ENCODE results near the gene GPBAR1. TPM values are rescaled to one million over a fixed set of nuclear protein-coding genes. Genes with fewer than 3 reads are reported as not detected.

GPBAR1 gene
- total and polyA plus RNA-seq, 11 donors, result 0.52 to 4.7 (median 1.2) TPM

DNA sequence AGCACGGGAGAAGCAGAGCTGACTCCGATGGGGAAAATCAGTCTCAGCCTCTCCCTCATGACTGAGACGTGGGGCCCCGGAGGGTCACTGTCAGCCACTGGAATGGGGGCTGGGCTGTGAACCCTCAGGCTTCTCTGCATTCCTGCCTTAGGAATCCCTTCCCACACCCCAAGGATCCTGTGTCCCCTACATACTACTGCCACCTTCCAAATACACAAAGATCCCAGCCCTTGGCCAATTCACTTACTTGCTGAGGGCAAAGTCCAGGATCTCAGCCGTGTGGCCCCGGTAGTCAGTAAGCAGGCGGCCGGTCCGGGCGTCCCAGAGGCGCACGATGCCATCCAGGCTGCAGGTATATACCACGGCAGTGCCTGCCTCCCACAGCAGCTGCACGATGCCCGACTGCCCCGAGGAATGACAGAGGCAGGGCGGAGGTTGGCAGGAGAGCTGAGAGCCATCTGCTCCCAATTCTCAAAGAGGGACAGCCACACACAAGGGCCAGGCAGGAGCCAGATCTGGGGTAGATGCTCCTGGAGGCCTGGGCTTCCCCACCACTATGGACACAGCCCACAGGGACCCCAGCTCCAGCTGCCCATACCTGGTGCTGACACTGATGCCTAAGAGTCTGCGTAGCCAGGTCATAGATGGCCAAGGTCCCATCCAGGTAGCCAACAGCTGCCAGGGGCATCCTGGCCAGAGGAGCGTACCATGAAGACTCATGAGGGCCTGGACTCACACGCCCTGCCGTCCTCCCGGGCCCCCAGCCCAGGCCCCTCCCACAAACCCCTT is 4.2 kb downstream of the GPBAR1 start:
- DNase-seq (peak in 1 of 5 donors; percentile 51), ATAC-seq (no peak)
- TF ChIP-seq POLR2A (IDR thresholded peaks at IDR 0.05), result no peak
- TF ChIP-seq, protein P1, sequence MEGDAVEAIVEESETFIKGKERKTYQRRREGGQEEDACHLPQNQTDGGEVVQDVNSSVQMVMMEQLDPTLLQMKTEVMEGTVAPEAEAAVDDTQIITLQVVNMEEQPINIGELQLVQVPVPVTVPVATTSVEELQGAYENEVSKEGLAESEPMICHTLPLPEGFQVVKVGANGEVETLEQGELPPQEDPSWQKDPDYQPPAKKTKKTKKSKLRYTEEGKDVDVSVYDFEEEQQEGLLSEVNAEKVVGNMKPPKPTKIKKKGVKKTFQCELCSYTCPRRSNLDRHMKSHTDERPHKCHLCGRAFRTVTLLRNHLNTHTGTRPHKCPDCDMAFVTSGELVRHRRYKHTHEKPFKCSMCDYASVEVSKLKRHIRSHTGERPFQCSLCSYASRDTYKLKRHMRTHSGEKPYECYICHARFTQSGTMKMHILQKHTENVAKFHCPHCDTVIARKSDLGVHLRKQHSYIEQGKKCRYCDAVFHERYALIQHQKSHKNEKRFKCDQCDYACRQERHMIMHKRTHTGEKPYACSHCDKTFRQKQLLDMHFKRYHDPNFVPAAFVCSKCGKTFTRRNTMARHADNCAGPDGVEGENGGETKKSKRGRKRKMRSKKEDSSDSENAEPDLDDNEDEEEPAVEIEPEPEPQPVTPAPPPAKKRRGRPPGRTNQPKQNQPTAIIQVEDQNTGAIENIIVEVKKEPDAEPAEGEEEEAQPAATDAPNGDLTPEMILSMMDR (IDR thresholded peaks at IDR 0.05), result no peak
- H3K9me3 ChIP-seq, result no peaks in the 10 kb centered on the region
- whole genome bisulfite sequencing, 4 donors, result 83 to 93% (median 90%) methylated on average over 13 to 22 of the region's 22 CpGs
- H3K27ac ChIP-seq, result peak overlapping the region in 1 of 12 donors; percentile 67
- no peak overlapping the region for H3K4me3 ChIP-seq
- H3K27me3 ChIP-seq, result no peaks in the 10 kb centered on the region
- H3K4me1 ChIP-seq, result peaks cover 7 to 70% (median 44%) of the 10 kb centered on the region in 12 donors
- H3K36me3 ChIP-seq, result peaks cover 0 to 58% (median 50%) of the 10 kb centered on the region in 9 donors
- intact Hi-C loops (cut with DNase I), result loop anchor here in 3 of 10 donors (5.0 to 10.0 kb wide), 3 partner anchors 38 to 78 kb away; partner anchors contain the start of gene ARPC2 (in 1 of the 3)

DNA sequence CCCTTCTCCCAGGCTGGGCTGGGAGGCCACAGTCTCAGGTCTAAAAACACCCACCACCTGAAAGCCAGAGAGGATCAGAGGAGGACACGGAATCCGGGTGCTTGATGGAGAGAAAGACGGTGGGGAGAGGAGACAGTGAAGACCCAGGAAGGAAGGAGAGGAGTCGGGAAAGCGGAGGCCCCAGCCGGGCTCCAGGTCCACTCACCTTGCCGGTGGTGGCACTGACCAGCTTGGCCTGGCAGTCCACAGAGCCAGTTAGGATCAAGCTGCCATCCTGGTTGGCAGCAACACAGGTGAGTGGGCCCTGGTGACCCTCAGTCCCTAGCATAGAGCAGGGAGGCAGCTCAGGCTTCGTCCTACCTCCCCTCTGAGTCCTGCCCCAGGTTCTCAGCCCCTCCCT is 4.8 kb downstream of the GPBAR1 start:
- ATAC-seq (no peak), DNase-seq (peak in 1 of 5 donors; percentile 10)
- Histone ChIP-seq H3K27me3 (no peaks in the 10 kb centered on the region), H3K27ac (no peak overlapping the region), H3K4me1 (peaks cover 7 to 63% (median 38%) of the 10 kb centered on the region in 12 donors), H3K4me3 (no peak overlapping the region), H3K36me3 (peaks cover 0 to 58% (median 50%) of the 10 kb centered on the region in 9 donors), H3K9me3 (no peaks in the 10 kb centered on the region)
- intact Hi-C loops (cut with DNase I), result loop anchor here in 2 of 10 donors (5.0 to 10.0 kb wide), 2 partner anchors 51 to 78 kb away; partner anchors contain the start of gene ARPC2 (in 1 of the 2)
- TF ChIP-seq POLR2A (IDR thresholded peaks at IDR 0.05), result no peak
- 88 to 94% (median 92%) methylated on average over 7 to 8 of the region's 8 CpGs for WGBS, 4 donors

DNA sequence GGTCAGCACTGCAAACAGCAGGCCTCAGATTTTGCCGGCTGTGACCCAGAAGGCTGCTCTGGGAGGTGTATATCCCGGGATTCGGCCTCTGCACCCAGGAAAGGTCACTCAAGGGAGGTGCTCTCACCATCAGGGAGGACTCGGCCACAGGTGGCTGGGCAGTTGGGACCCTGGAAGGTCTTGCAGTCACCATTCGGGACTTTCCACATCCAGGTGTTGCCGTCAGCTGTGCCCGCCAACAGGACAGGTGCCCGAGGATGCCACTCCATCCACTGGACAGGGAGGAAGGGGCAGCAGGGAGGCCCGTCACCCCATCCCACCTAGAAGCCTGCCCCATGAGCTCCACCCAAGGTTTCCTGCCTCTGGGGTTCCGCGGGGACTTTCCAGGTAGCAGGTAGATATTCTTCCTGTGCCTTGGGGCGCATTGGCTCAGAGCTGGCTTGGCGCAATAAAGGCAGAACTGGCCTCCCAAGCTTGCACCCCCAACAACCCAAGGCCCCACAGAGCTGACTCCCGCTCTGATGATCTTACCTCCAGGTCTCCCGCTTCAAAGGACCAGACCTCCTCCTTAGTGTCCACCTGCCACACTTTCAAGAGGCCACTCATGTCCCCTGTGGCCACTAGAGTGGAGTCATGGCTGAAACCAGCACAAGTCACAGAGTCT is 5.6 kb downstream of the GPBAR1 start:
- H3K9me3 ChIP-seq, result no peaks in the 10 kb centered on the region
- peak in 1 of 5 donors; percentile 49 for DNase-seq
- no peak overlapping the region for H3K27ac ChIP-seq
- intact Hi-C loops (cut with DNase I), result loop anchor here in 2 of 10 donors (5.0 to 10.0 kb wide), 2 partner anchors 52 to 79 kb away; partner anchors contain the start of gene ARPC2 (in 1 of the 2)
- H3K4me1 ChIP-seq, result peaks cover 7 to 62% (median 37%) of the 10 kb centered on the region in 12 donors
- no peaks in the 10 kb centered on the region for H3K27me3 ChIP-seq
- no peak for ATAC-seq
- H3K36me3 ChIP-seq, result peaks cover 0 to 58% (median 50%) of the 10 kb centered on the region in 9 donors
- no peak for TF ChIP-seq POLR2A (IDR thresholded peaks at IDR 0.05)
- TF ChIP-seq, protein P1 (IDR thresholded peaks at IDR 0.05), result no peak
- no peak overlapping the region for H3K4me3 ChIP-seq
- WGBS, 4 donors, result 93 to 98% (median 95%) methylated on average over 11 to 15 of the region's 15 CpGs

DNA sequence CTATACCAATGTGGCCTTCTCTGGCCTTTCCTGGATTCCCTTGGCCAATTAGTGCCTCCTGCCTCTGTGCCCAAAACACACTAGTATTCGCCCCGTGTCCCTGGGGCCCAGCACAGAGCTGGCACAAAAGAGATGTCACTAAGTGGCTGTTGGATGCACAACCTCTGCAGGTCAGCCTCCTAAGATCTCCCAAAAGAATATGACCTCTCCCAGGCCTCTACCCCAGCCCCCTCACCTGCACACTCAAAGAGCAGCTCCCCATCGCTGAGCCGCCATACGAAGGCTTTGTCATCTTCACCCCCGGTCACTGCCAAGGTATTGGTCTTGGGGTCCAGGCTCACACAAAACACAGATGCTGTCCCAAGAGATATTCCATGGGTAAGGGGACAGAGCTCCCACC is 6.4 kb downstream of the GPBAR1 start:
- Histone ChIP-seq H3K4me3 (no peak overlapping the region), H3K9me3 (no peaks in the 10 kb centered on the region), H3K27ac (no peak overlapping the region), H3K27me3 (no peaks in the 10 kb centered on the region), H3K36me3 (peaks cover 0 to 58% (median 50%) of the 10 kb centered on the region in 9 donors), H3K4me1 (peaks cover 4 to 62% (median 38%) of the 10 kb centered on the region in 12 donors)
- ATAC-seq, result no peak
- WGBS, 4 donors, result 94 to 99% (median 96%) methylated on average over 6 of the region's 6 CpGs
- TF ChIP-seq, protein P1 (IDR thresholded peaks at IDR 0.05), result no peak
- TF ChIP-seq POLR2A (IDR thresholded peaks at IDR 0.05), result no peak
- intact Hi-C loops (cut with DNase I), result loop anchor here in 2 of 10 donors (5.0 to 10.0 kb wide), 2 partner anchors 52 to 80 kb away; partner anchors contain the start of gene ARPC2 (in 1 of the 2)
- DNase-seq, result peak in 1 of 5 donors; percentile 33

Data from heart left ventricle (tissue), 16 donors.